Measurements from ENCODE around the gene CYRIA. TPM values are rescaled to one million over a fixed set of nuclear protein-coding genes. Genes with fewer than 3 reads are reported as not detected.

CYRIA gene
- total RNA-seq, 1 donor from 2014 or later, result 16.7 TPM

GRCh38 chr2:16675781-16676180 is 10.1 kb upstream of the CYRIA start:
- intact Hi-C loops (cut with DNase I), result no loop called here
- DNase-seq (ENCODE audit: low spot score), result no peak

GRCh38 chr2:16674154-16674553 is 8.5 kb upstream of the CYRIA start:
- no peak for DNase-seq (ENCODE audit: low spot score)
- no peak for ATAC-seq
- intact Hi-C loops (cut with DNase I), result no loop called here

More at GRCh38 chr2:16675781-16676180, 10.1 kb upstream of the CYRIA start:
- no peak for ATAC-seq

GRCh38 chr2:16671760-16672159 is 6.1 kb upstream of the CYRIA start:
- DNase-seq (ENCODE audit: low spot score) (no peak), ATAC-seq (no peak)
- intact Hi-C loops (cut with DNase I), result no loop called here

GRCh38 chr2:16669388-16669787 is 3.8 kb upstream of the CYRIA start:
- ATAC-seq, result no peak
- DNase-seq (ENCODE audit: low spot score), result no peak
- intact Hi-C loops (cut with DNase I), result no loop called here

- intact Hi-C loops (cut with DNase I), result no loop called here
- peak; percentile 18 for ATAC-seq
- no peak for DNase-seq (ENCODE audit: low spot score)
These were observed 791 bp upstream of the CYRIA start for GRCh38 chr2:16666449-16666801.

GRCh38 chr2:16664809-16665747 is 556 bp downstream of the CYRIA start:
- ATAC-seq (peak; percentile 19), DNase-seq (ENCODE audit: low spot score) (no peak)
- intact Hi-C loops (cut with DNase I), result no loop called here

- peak; percentile 74 for ATAC-seq
- DNase-seq (ENCODE audit: low spot score), result no peak
- intact Hi-C loops (cut with DNase I), result no loop called here
These were observed 1.4 kb downstream of the CYRIA start for GRCh38 chr2:16664052-16664731.

- ATAC-seq, result peak; percentile 2
- no peak for DNase-seq (ENCODE audit: low spot score)
- intact Hi-C loops (cut with DNase I), result no loop called here
These were observed 2.3 kb downstream of the CYRIA start for GRCh38 chr2:16663121-16663905.

GRCh38 chr2:16661936-16662839 is 3.4 kb downstream of the CYRIA start:
- intact Hi-C loops (cut with DNase I), result no loop called here
- DNase-seq (ENCODE audit: low spot score) (no peak), ATAC-seq (no peak)

GRCh38 chr2:16661526-16661925 is 4.1 kb downstream of the CYRIA start:
- DNase-seq (ENCODE audit: low spot score) (no peak), ATAC-seq (no peak)
- intact Hi-C loops (cut with DNase I), result no loop called here

GRCh38 chr2:16660556-16660955 is 5.1 kb downstream of the CYRIA start:
- intact Hi-C loops (cut with DNase I), result no loop called here
- DNase-seq (ENCODE audit: low spot score), result no peak
- ATAC-seq, result no peak

GRCh38 chr2:16660114-16660513 is 5.5 kb downstream of the CYRIA start:
- DNase-seq (ENCODE audit: low spot score), result no peak
- intact Hi-C loops (cut with DNase I), result no loop called here
- ATAC-seq, result no peak

GRCh38 chr2:16658076-16658739 is 7.4 kb downstream of the CYRIA start:
- peak; percentile 38 for ATAC-seq
- no peak for DNase-seq (ENCODE audit: low spot score)
- intact Hi-C loops (cut with DNase I), result no loop called here

- intact Hi-C loops (cut with DNase I), result no loop called here
- DNase-seq (ENCODE audit: low spot score), result no peak
- ATAC-seq, result no peak
These were observed 8.0 kb downstream of the CYRIA start for GRCh38 chr2:16657671-16658070.

GRCh38 chr2:16656784-16657391 is 8.7 kb downstream of the CYRIA start:
- intact Hi-C loops (cut with DNase I), result no loop called here
- no peak for DNase-seq (ENCODE audit: low spot score)
- ATAC-seq, result peak; percentile 52

GRCh38 chr2:16655905-16656642 is 9.6 kb downstream of the CYRIA start:
- ATAC-seq (no peak), DNase-seq (ENCODE audit: low spot score) (no peak)
- intact Hi-C loops (cut with DNase I), result no loop called here

- no peak for ATAC-seq
- no peak for DNase-seq (ENCODE audit: low spot score)
- intact Hi-C loops (cut with DNase I), result no loop called here
These were observed 10.2 kb downstream of the CYRIA start for GRCh38 chr2:16655445-16655837.
